K562 (cell line): ENCODE data around the gene ISCA1. TPM values are rescaled to one million over a fixed set of nuclear protein-coding genes. Genes with fewer than 3 reads are reported as not detected.

Experiments
- ARID2 ChIP-seq: fragments of 450-650 bp; IDR thresholded peaks from 2 replicates; pipeline ENCODE4 v1.6.1; 2017; ENCODE audit warnings: antibody characterized with exemption, mild to moderate bottlenecking
- C11orf30 ChIP-seq: fragments of 450-650 bp; IDR thresholded peaks from 2 replicates; pipeline ENCODE4 v1.6.1; 2016; ENCODE audit warnings: low read depth, mild to moderate bottlenecking
- CBX5 ChIP-seq: IDR thresholded peaks from 2 replicates; pipeline ENCODE4 v1.6.1; 2014; ENCODE audit warnings: low read depth, borderline replicate concordance
- CBX8 ChIP-seq: fragments of 200-600 bp; sonication (generic); IDR thresholded peaks from 2 replicates; pipeline ENCODE4 v1.6.1; 2012; ENCODE audit warnings: borderline replicate concordance, mixed run types, low read depth, mild to moderate bottlenecking, moderate library complexity, mixed read lengths, low read length, control low read depth, inconsistent platforms; ENCODE audit not compliant: poor library complexity, severe bottlenecking; ENCODE audit errors: extremely low read depth
- CC2D1A ChIP-seq: fragments of 450-650 bp; IDR thresholded peaks from 2 replicates; pipeline ENCODE4 v1.6.1; 2017; ENCODE audit warnings: mild to moderate bottlenecking
- FUS ChIP-seq: fragments of 200-400 bp; formaldehyde crosslinking; optimal IDR thresholded peaks from 2 replicates; pipeline ENCODE3; 2017; ENCODE audit warnings: low read depth, low read length
- GABPB2 ChIP-seq: fragments of 250-450 bp; sonication (Bioruptor Pico); conservative IDR thresholded peaks from 2 replicates; pipeline ENCODE4 v1.5.1; 2021; ENCODE audit warnings: mild to moderate bottlenecking
- GATAD2A ChIP-seq: fragments of 450-650 bp; IDR thresholded peaks from 2 replicates; pipeline ENCODE4 v1.6.1; 2017
- GTF2A2 ChIP-seq: IDR thresholded peaks from 2 replicates; pipeline ENCODE4 v1.6.1; 2016; ENCODE audit warnings: mild to moderate bottlenecking, missing genetic modification characterization, missing compliant biosample characterization
- HCFC1 ChIP-seq: IDR thresholded peaks from 2 replicates; pipeline ENCODE4 v1.6.1; 2012; ENCODE audit warnings: low read depth, low read length, improper control_type of control experiment
- IRF2 ChIP-seq: sonication (generic); formaldehyde crosslinking; IDR thresholded peaks from 2 replicates; pipeline ENCODE4 v1.8.1; 2022; ENCODE audit warnings: mild to moderate bottlenecking, missing genetic modification reagents
- KLF10 ChIP-seq: fragments of 250-450 bp; sonication (Bioruptor Pico); IDR thresholded peaks from 2 replicates; pipeline ENCODE4 v1.6.1; 2021; ENCODE audit warnings: matching md5 sums
- LCOR ChIP-seq: sonication (generic); formaldehyde crosslinking; IDR thresholded peaks from 2 replicates; pipeline ENCODE4 v1.8.0; 2022; ENCODE audit warnings: mild to moderate bottlenecking, missing genetic modification reagents
- PRPF4 ChIP-seq: fragments of 200-400 bp; formaldehyde crosslinking; IDR thresholded peaks from one replicate; pipeline ENCODE4 v1.6.1; 2017; ENCODE audit warnings: low read length, low read depth, mild to moderate bottlenecking; ENCODE audit not compliant: insufficient read depth, poor library complexity, severe bottlenecking
- RUNX1 ChIP-seq: sonication (generic); IDR thresholded peaks from 2 replicates; pipeline ENCODE4 v1.6.1; 2016; ENCODE audit warnings: antibody characterized with exemption, low read depth
- SMARCA5 ChIP-seq: fragments of 450-650 bp; IDR thresholded peaks from 2 replicates; pipeline ENCODE4 v1.6.1; 2016
- SPI1 ChIP-seq: IDR thresholded peaks from 2 replicates; pipeline ENCODE4 v1.6.1; 2011; ENCODE audit warnings: low read depth, low read length, control low read depth, borderline replicate concordance
- ZNF408 ChIP-seq: fragments of 250-450 bp; sonication (Bioruptor Pico); IDR thresholded peaks from 2 replicates; pipeline ENCODE4 v1.4.0; 2020; ENCODE audit warnings: low read depth, mild to moderate bottlenecking, moderate library complexity
- polyA plus RNA-seq, 8 experiments: library from polyadenylated mRNA; depleted of rRNA in 4 of 8; stranded (reverse) in 5 of 8; unstranded in 3 of 8; fragments of >200 nt; fragmentation: Nextera tagmentation in 2 of 8; fragmentation: Illumina TruSeq in 1 of 8; extraction: Ambion mirVana in 2 of 8; extraction: Trizol in 1 of 8; gene quantifications; 2 replicates each; pipeline versions ENCODE4 v1.2.1 to v1.2.3, GENCODE V29; 2011 to 2014; ENCODE audit warnings: inconsistent platforms in 1 of 8, missing spikeins in 1 of 8
- total RNA-seq, 7 experiments: library from RNA; depleted of rRNA in 6 of 7; stranded (reverse); fragments of >200 nt in 6 of 7; fragmentation: Illumina TruSeq in 2 of 7; extraction: Trizol in 2 of 7; gene quantifications; 2 replicates each; pipeline versions ENCODE4 v1.2.1 to v1.2.3, GENCODE V29; 2011 to 2021; ENCODE audit warnings: low replicate concordance in 1 of 7
- TF ChIP-seq, protein P1 (sequence below): fragments of 450-650 bp; formaldehyde crosslinking; IDR thresholded peaks from 2 replicates; pipeline ENCODE4 v1.4.0; 2020; ENCODE audit warnings: mild to moderate bottlenecking, moderate library complexity
- TF ChIP-seq, protein P2 (sequence below): fragments of 250-450 bp; sonication (Bioruptor Pico); IDR thresholded peaks from 2 replicates; pipeline ENCODE4 v1.5.0; 2021
- TF ChIP-seq, protein P3 (sequence below): fragments of 450-650 bp; IDR thresholded peaks from 2 replicates; pipeline ENCODE4 v1.6.1; 2016; ENCODE audit warnings: borderline replicate concordance
- TF ChIP-seq, protein P4 (sequence below): fragments of 250-450 bp; sonication (Bioruptor Pico); IDR thresholded peaks from 2 replicates; pipeline ENCODE4 v1.8.0; 2021; ENCODE audit warnings: borderline replicate concordance, mild to moderate bottlenecking, moderate library complexity; ENCODE audit not compliant: poor library complexity, severe bottlenecking
- TF ChIP-seq, protein P5 (sequence below): IDR thresholded peaks from 2 replicates; pipeline ENCODE4 v1.6.1; 2011; ENCODE audit not compliant: insufficient read length; ENCODE audit errors: extremely low read depth

ISCA1 gene
- total and polyA plus RNA-seq, 9 of the 15 experiments (the other 6 are each of a cell fraction or from before 2014, with no cell fraction given), result 6.5 to 27.1 (median 20.0) TPM

DNA sequence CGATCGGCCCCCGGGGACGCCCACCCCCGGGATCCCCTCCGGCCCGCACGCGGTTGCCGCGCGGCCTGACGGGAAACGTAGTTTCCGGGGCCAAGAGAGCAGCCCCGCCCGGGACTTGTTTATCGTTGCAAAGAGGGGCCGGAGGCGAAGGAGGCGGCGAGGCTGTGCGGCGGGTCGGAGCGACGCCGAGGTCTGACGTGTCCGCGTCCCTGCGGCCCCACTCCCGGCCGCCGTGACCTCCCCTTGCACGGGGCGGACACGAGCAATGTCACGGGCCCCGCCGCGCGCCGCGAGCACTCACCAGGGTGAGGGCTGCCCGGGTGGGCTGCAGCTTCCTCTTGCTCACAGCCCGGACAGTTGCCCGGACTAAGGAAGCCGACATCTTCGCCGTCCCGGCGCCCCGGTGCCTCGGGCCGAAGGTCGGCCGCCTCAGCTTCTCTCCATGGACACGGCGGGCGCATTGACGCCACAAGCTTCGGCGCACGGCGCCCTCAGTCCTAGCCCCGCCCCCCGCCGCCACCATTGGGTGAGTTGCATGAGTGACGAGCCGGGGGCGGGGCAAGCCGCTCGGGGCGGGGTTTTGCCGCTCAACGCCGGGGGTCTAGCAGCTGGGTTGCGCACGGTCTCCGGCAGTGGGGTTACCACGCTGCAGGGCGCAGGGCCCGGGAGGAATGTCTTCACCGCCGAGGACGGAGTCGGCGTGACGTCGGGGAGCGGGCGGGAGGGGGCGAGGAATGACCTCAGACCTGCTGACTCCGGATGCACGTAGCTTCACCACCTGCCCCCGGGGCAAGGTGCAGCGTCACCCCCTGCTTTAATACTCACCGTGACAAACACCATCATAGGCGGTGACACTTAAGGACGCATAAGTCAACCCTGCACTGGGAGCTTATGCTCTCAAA, at the start of gene ISCA1 (continued):
- TF ChIP-seq, protein P1, sequence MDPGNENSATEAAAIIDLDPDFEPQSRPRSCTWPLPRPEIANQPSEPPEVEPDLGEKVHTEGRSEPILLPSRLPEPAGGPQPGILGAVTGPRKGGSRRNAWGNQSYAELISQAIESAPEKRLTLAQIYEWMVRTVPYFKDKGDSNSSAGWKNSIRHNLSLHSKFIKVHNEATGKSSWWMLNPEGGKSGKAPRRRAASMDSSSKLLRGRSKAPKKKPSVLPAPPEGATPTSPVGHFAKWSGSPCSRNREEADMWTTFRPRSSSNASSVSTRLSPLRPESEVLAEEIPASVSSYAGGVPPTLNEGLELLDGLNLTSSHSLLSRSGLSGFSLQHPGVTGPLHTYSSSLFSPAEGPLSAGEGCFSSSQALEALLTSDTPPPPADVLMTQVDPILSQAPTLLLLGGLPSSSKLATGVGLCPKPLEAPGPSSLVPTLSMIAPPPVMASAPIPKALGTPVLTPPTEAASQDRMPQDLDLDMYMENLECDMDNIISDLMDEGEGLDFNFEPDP, result no peak
- TF ChIP-seq KLF10, result no peak
- TF ChIP-seq IRF2 (CRISPR knock-in tag), result no peak
- TF ChIP-seq RUNX1, result no peak
- no peak for TF ChIP-seq GTF2A2 (tag)
- TF ChIP-seq CC2D1A, result no peak
- no peak for TF ChIP-seq CBX5
- TF ChIP-seq, protein P2, sequence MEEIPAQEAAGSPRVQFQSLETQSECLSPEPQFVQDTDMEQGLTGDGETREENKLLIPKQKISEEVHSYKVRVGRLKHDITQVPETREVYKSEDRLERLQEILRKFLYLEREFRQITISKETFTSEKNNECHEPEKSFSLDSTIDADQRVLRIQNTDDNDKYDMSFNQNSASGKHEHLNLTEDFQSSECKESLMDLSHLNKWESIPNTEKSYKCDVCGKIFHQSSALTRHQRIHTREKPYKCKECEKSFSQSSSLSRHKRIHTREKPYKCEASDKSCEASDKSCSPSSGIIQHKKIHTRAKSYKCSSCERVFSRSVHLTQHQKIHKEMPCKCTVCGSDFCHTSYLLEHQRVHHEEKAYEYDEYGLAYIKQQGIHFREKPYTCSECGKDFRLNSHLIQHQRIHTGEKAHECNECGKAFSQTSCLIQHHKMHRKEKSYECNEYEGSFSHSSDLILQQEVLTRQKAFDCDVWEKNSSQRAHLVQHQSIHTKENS (CRISPR knock-in tag), result no peak
- TF ChIP-seq CBX8, result no peak
- TF ChIP-seq GATAD2A, result no peak
- TF ChIP-seq FUS, result no peak
- TF ChIP-seq ZNF408 (CRISPR knock-in tag), result no peak
- TF ChIP-seq SPI1, result no peak
- TF ChIP-seq SMARCA5, result no peak
- TF ChIP-seq, protein P3, sequence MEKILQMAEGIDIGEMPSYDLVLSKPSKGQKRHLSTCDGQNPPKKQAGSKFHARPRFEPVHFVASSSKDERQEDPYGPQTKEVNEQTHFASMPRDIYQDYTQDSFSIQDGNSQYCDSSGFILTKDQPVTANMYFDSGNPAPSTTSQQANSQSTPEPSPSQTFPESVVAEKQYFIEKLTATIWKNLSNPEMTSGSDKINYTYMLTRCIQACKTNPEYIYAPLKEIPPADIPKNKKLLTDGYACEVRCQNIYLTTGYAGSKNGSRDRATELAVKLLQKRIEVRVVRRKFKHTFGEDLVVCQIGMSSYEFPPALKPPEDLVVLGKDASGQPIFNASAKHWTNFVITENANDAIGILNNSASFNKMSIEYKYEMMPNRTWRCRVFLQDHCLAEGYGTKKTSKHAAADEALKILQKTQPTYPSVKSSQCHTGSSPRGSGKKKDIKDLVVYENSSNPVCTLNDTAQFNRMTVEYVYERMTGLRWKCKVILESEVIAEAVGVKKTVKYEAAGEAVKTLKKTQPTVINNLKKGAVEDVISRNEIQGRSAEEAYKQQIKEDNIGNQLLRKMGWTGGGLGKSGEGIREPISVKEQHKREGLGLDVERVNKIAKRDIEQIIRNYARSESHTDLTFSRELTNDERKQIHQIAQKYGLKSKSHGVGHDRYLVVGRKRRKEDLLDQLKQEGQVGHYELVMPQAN, result 0 out of 2 replicates have a peak, but pooled peaks have one; percentile 26
- TF ChIP-seq, protein P4, sequence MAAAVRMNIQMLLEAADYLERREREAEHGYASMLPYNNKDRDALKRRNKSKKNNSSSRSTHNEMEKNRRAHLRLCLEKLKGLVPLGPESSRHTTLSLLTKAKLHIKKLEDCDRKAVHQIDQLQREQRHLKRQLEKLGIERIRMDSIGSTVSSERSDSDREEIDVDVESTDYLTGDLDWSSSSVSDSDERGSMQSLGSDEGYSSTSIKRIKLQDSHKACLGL (CRISPR knock-in tag), result no peak
- TF ChIP-seq, protein P5, sequence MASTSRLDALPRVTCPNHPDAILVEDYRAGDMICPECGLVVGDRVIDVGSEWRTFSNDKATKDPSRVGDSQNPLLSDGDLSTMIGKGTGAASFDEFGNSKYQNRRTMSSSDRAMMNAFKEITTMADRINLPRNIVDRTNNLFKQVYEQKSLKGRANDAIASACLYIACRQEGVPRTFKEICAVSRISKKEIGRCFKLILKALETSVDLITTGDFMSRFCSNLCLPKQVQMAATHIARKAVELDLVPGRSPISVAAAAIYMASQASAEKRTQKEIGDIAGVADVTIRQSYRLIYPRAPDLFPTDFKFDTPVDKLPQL, result no peak
- TF ChIP-seq GABPB2 (CRISPR knock-in tag), result no peak
- 0 out of 2 replicates have a peak, but pooled peaks have one; percentile 61 for TF ChIP-seq LCOR
- no peak for TF ChIP-seq C11orf30
- no peak for TF ChIP-seq ARID2
- TF ChIP-seq HCFC1, result peak; percentile 76
- peak; percentile 42 for TF ChIP-seq PRPF4
